GM12878 (cell line): ENCODE data around the gene GSKIP. TPM values are rescaled to one million over a fixed set of nuclear protein-coding genes. Genes with fewer than 3 reads are reported as not detected.
"Not testable (repeated sequence)": the region's sequence is repeated elsewhere in the genome, so short reads cannot be mapped to it uniquely, and the experiment has no call there.

Source experiments
- ATAC-seq: fragments of 200-7000 bp; cut with Tn5 transposase; 3 replicates; pipeline ENCODE4 v1.9.1; 2020; ENCODE audit warnings: mild to moderate bottlenecking, moderate library complexity
- BruUV-seq: library from RNA; stranded (reverse); fragments of 400-500 nt; replicated peaks from 2 replicates; lab custom pipeline; 2021; lab: Mats Ljungman, UMichigan
- CTCF ChIA-PET: fragments of 300-600 bp; sonication (Branson Sonifier 250); formaldehyde crosslinking; extraction: SDS; loops from one replicate; lab custom pipeline; 2021; ENCODE audit warnings: inconsistent platforms; lab: Yijun Ruan, JAX
- POLR2A ChIA-PET: fragments of 350-600 bp; formaldehyde crosslinking; extraction: SDS; loops from one replicate; lab custom pipeline; 2021; ENCODE audit warnings: inconsistent platforms; lab: Charles Lee
- RAD21 ChIA-PET: fragments of 300-600 bp; sonication (Branson Sonifier 250); formaldehyde crosslinking; loops from one replicate; lab custom pipeline; 2023; ENCODE audit warnings: antibody characterized with exemption; ENCODE audit not compliant: unreplicated experiment; lab: Charles Lee
- SMC1A ChIA-PET: fragments of 300-600 bp; sonication (Branson Sonifier 250); formaldehyde crosslinking; loops from one replicate; lab custom pipeline; 2023; ENCODE audit not compliant: unreplicated experiment, uncharacterized antibody; lab: Charles Lee
- DNase-seq: peaks from one replicate; pipeline ENCODE4 v3.0.0-alpha.2; 2011; ENCODE audit warnings: low read depth, low spot score
- FAIRE-seq: peaks from 3 replicates; lab custom pipeline; 2011; peaks lifted over from hg19 to GRCh38; lab: Jason Lieb, UNC
- H2AFZ ChIP-seq: 2 replicates; pipeline ENCODE4 v1.6.0; 2011; ENCODE audit warnings: low read depth, low read length, control low read depth; ENCODE audit not compliant: control insufficient read depth
- H3K27ac ChIP-seq: 2 replicates; pipeline ENCODE4 v1.5.1; 2011; ENCODE audit warnings: control low read depth; ENCODE audit not compliant: control insufficient read depth, insufficient read depth
- H3K27me3 ChIP-seq, 2 experiments: replicated peaks in 1 of 2; 2 replicates each; pipeline versions ENCODE4 v1.6.0 to v1.6.1; 2011; ENCODE audit warnings: low read length in 1 of 2; ENCODE audit not compliant: control insufficient read depth in 2 of 2, insufficient read depth in 2 of 2
- H3K36me3 ChIP-seq, 2 experiments: 2 replicates each; pipeline ENCODE4 v1.5.1; 2011; ENCODE audit warnings: low read length in 1 of 2; ENCODE audit not compliant: control insufficient read depth in 2 of 2, insufficient read depth in 2 of 2
- H3K4me1 ChIP-seq: 2 replicates; pipeline ENCODE4 v1.6.1; 2011; ENCODE audit warnings: mild to moderate bottlenecking, low read length, moderate library complexity, mixed read lengths; ENCODE audit not compliant: control insufficient read depth, insufficient read depth
- H3K4me2 ChIP-seq: 2 replicates; pipeline ENCODE4 v1.6.0; 2011; ENCODE audit warnings: control low read depth; ENCODE audit not compliant: control insufficient read depth, insufficient read depth
- H3K4me3 ChIP-seq: fragments of 200-600 bp; sonication (generic); 2 replicates; pipeline ENCODE4 v1.5.1; 2016
- H3K79me2 ChIP-seq: 2 replicates; pipeline ENCODE4 v1.6.0; 2011; ENCODE audit warnings: low read length; ENCODE audit not compliant: control insufficient read depth, insufficient read depth
- H3K9ac ChIP-seq: 2 replicates; pipeline ENCODE4 v1.8.0; 2011; ENCODE audit warnings: low read length, control low read depth, mixed read lengths; ENCODE audit not compliant: control insufficient read depth, insufficient read depth
- H3K9me3 ChIP-seq: replicated peaks from 3 replicates; pipeline ENCODE4 v1.5.1; 2011; ENCODE audit warnings: mild to moderate bottlenecking, low read length; ENCODE audit not compliant: control insufficient read depth, insufficient read depth
- H4K20me1 ChIP-seq: 2 replicates; pipeline ENCODE4 v1.6.0; 2011; ENCODE audit not compliant: control insufficient read depth, insufficient read depth
- ASH2L ChIP-seq: fragments of 300-600, 200-600 bp; sonication (generic); IDR thresholded peaks from 2 replicates; pipeline ENCODE4 v1.6.1; 2017; ENCODE audit warnings: low read depth, mild to moderate bottlenecking, borderline replicate concordance
- EP300 ChIP-seq, 2 experiments: fragments of 150-350 bp in 1 of 2; IDR thresholded peaks; 2 replicates each; pipeline ENCODE4 v1.6.1; 2011 to 2012; ENCODE audit warnings: low read depth in 2 of 2, low read length in 2 of 2, borderline replicate concordance in 1 of 2, improper control_type of control experiment in 1 of 2, inconsistent platforms in 1 of 2; ENCODE audit not compliant: control insufficient read depth in 1 of 2
- ZBTB40 ChIP-seq: fragments of 450-650 bp; IDR thresholded peaks from 2 replicates; pipeline ENCODE4 v1.6.1; 2016; ENCODE audit warnings: mild to moderate bottlenecking, moderate library complexity, borderline replicate concordance
- ZNF274 ChIP-seq: IDR thresholded peaks from one replicate; pipeline ENCODE4 v1.8.0; 2011; ENCODE audit not compliant: insufficient read length, insufficient read depth
- ZSCAN29 ChIP-seq: fragments of 450-650 bp; IDR thresholded peaks from 2 replicates; pipeline ENCODE4 v1.6.1; 2017; ENCODE audit warnings: mild to moderate bottlenecking, moderate library complexity
- WGBS: methylation state at CpG from one replicate; pipeline ENCODE4 v1.1.6; 2016; ENCODE audit warnings: low lambda C conversion rate; ENCODE audit not compliant: insufficient replicate concordance, insufficient coverage; ENCODE audit errors: missing lambda C conversion rate; 5-methylcytosine and 5-hydroxymethylcytosine counted together
- in situ Hi-C: fragments of 300-500 bp; cut with MboI; formaldehyde crosslinking; loops from 9 replicates; pipeline ENCODE4 v1.14.3; 2018; ENCODE audit warnings: mixed read lengths
- intact Hi-C: fragments of 100-400 bp; cut with micrococcal nuclease; formaldehyde crosslinking; loops from one replicate; pipeline ENCODE4 v1.14.2; 2022; ENCODE audit not compliant: unreplicated experiment
- polyA plus RNA-seq, 11 experiments: library from polyadenylated mRNA; depleted of rRNA in 4 of 11; unstranded in 6 of 11; stranded (reverse) in 5 of 11; fragments of >200 nt; fragmentation: Nextera tagmentation in 4 of 11; fragmentation: Illumina TruSeq in 1 of 11; extraction: Ambion mirVana in 4 of 11; extraction: Trizol in 1 of 11; gene quantifications; 1 replicate in 1 of 11; 2 replicates in 10 of 11; pipeline versions ENCODE4 v1.2.1 to v1.2.3, GENCODE V29; 2011 to 2016; ENCODE audit warnings: inconsistent platforms in 2 of 11, missing spikeins in 2 of 11, low read depth in 1 of 11
- total RNA-seq, 4 experiments: library from RNA; depleted of rRNA in 3 of 4; stranded (reverse); fragments of >200 nt in 3 of 4; fragmentation: Illumina TruSeq in 1 of 4; extraction: Trizol in 1 of 4; gene quantifications; 2 replicates each; pipeline versions ENCODE4 v1.2.1 to v1.2.3, GENCODE V29; 2013 to 2021
- TF ChIP-seq, protein P1 (sequence below): fragments of 150-350 bp; IDR thresholded peaks from 2 replicates; pipeline ENCODE4 v1.6.1; 2014; ENCODE audit warnings: mild to moderate bottlenecking, low read depth, low read length

GSKIP gene
- total and polyA plus RNA-seq, 10 of the 15 experiments (the other 5 are each of a cell fraction or from before 2014, with no cell fraction given): 15.4 to 75.2 (median 26.1) TPM

DNA sequence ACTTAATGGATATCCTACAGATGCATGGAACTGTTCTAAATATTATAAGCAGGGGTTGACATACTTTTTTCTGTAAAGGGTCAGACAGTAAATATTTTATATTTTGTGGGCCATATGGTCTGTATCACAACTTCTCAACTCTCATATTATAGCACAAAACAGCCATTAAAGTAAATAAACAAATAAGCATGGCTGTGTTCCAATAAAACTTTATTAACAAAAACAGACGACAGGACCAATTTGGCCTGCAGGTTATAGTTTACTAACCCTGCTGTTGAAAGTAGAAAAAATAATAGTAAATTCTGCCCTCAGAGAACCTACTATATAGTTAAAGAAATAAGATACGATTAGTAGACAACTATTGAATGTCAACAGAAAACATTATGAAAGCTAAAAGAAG lies 17.7 kb upstream of the GSKIP start:
- Histone ChIP-seq H3K4me2 (no peak overlapping the region), H3K9ac (no peak overlapping the region), H3K9me3 (no peaks in the 10 kb centered on the region), H3K79me2 (no peaks in the 10 kb centered on the region), H3K27ac (no peak overlapping the region), H2AFZ (no peak overlapping the region), H3K4me1 (no peaks in the 10 kb centered on the region), H3K4me3 (no peak overlapping the region), H3K27me3 (no peaks in the 10 kb centered on the region), H4K20me1 (no peaks in the 10 kb centered on the region), H3K36me3 (peaks cover 0 to 3% of the 10 kb centered on the region in 2 experiments; a peak in 1 of 4 replicates)
- ChIA-PET SMC1A (no interaction called here), RAD21 (no interaction called here), POLR2A (no interaction called here), CTCF (no interaction called here)
- DNase-seq (no peak), ATAC-seq (no peak), FAIRE-seq (no peak)
- BruUV-seq: no TSS peak
- WGBS: 63% methylated on average over 2 of the region's 2 CpGs
- in situ Hi-C loops: no loop called here
- intact Hi-C loops: no loop called here
- TF ChIP-seq ZNF274: no peak
- TF ChIP-seq ZBTB40: peak; percentile 81
- no peak for TF ChIP-seq ASH2L
- no peak for TF ChIP-seq EP300 (IDR thresholded peaks at IDR 0.05; ENCODE audit: borderline replicate concordance in 1 of 2, control insufficient read depth in 1 of 2, low read depth in 2 of 2, low read length in 2 of 2)
- TF ChIP-seq ZSCAN29: no peak
- TF ChIP-seq, protein P1, sequence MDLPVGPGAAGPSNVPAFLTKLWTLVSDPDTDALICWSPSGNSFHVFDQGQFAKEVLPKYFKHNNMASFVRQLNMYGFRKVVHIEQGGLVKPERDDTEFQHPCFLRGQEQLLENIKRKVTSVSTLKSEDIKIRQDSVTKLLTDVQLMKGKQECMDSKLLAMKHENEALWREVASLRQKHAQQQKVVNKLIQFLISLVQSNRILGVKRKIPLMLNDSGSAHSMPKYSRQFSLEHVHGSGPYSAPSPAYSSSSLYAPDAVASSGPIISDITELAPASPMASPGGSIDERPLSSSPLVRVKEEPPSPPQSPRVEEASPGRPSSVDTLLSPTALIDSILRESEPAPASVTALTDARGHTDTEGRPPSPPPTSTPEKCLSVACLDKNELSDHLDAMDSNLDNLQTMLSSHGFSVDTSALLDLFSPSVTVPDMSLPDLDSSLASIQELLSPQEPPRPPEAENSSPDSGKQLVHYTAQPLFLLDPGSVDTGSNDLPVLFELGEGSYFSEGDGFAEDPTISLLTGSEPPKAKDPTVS: no peak

DNA sequence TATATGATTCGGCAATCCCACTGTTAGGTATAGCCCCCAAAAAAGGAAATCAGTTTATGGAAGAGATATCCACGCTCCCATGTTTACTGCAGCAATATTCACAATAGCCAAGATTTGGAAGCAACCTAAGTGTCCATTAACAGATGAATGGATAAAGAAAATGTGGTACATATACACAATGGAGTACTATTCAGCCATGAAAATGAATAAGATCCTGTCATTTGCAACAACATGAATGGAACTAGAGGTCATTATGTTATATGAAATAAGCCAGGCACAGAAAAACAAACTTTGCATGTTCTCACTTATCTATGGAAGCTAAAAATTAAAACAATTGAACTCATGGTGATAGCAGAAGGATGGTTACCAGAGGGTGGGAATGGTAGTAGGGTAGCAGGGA lies 15.4 kb upstream of the GSKIP start:
- H3K4me2 ChIP-seq, H3K9me3 ChIP-seq, FAIRE-seq, intact Hi-C loops, H3K9ac ChIP-seq, ATAC-seq, H3K79me2 ChIP-seq, DNase-seq, H2AFZ ChIP-seq, RAD21 ChIA-PET, H4K20me1 ChIP-seq, H3K36me3 ChIP-seq, in situ Hi-C loops, H3K27ac ChIP-seq, BruUV-seq, H3K4me3 ChIP-seq, POLR2A ChIA-PET, SMC1A ChIA-PET, H3K27me3 ChIP-seq, H3K4me1 ChIP-seq: not testable (repeated sequence)
- WGBS: 97% methylated on average over 2 of the region's 2 CpGs
- CTCF ChIA-PET: interaction anchor here (0.8 kb wide), 1 partner anchor 39 kb away, joined by 3 read pairs; no protein-coding TSS in a partner anchor
